Measurements from ENCODE around the gene ERO1B.
"Not testable (repeated sequence)": the region's sequence is repeated elsewhere in the genome, so short reads cannot be mapped to it uniquely, and the experiment has no call there.

Gene ERO1B, protein sequence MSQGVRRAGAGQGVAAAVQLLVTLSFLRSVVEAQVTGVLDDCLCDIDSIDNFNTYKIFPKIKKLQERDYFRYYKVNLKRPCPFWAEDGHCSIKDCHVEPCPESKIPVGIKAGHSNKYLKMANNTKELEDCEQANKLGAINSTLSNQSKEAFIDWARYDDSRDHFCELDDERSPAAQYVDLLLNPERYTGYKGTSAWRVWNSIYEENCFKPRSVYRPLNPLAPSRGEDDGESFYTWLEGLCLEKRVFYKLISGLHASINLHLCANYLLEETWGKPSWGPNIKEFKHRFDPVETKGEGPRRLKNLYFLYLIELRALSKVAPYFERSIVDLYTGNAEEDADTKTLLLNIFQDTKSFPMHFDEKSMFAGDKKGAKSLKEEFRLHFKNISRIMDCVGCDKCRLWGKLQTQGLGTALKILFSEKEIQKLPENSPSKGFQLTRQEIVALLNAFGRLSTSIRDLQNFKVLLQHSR

DNA sequence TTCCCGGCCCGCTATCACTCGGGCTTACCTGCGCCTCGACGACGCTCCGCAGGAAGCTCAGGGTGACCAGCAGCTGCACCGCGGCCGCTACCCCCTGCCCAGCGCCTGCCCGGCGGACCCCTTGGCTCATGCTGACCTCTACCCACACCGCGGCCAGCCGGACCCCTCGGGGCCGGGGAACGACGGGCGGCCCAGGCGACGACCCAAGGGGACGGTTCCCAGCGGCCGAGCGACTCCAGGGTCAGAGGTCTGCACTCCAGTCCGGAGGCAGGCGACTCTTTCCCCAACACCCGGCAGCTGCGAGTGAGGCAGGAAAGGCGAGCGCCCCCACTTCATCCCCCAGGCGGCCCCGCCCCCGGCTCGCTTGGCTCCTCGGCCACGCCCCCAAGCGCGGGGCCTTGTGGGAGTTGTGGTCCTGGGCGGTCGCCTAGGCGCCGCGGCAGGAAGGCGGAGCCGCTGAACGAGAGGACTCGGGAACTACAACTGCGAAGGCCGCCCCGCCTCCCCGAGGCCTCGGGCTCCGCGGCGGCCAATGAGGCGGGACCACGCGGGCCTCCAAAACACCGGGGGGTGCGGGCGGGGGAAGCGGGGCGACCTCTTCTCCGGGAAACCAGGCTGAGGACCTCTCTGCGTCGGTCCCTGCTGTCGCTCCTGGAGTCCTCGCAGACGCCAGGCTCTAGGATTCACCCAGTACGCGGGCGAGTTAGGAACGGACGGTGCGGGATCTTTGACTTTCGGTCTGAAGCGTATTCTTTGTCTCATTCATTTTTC is at the start of gene ERO1B:
ERO1B (minus strand) TSS at position 305 of the 771 bp plus-strand sequence; CDS start at position 130, 175 bp downstream.
- Histone ChIP-seq H3K4me2 (ENCODE audit: low read depth, low read length, poor library complexity, severe bottlenecking) (peak within 1 kb of the TSS; percentile 95), H3K9ac (ENCODE audit: low read depth, low read length, poor library complexity, severe bottlenecking) (peak within 1 kb of the TSS; percentile 79)

DNA sequence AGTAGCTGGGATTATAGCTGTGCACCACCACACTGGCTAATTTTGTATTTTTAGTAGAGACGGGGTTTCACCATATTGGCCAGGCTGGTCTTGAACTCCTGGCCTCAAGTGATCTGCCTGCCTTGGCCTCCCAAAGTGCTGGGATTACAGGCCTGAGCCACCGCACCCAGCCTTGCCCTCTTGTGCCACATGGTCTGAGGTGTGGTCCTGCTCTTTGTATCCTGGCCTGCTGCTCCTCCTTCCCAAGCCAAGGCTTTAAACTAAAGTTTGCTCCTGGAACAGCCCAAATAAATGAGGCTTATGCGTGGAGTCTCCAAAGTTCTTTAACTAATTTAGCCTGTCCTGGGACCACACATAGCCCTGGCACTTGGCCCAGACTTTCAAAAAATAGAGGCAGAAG is 49.7 kb upstream of the ERO1B start:
- not testable (repeated sequence) for H3K79me2 ChIP-seq (ENCODE audit: insufficient read depth, low read length); H3F3A ChIP-seq (ENCODE audit: low read depth); H3K9ac ChIP-seq (ENCODE audit: low read depth, low read length, poor library complexity, severe bottlenecking); H3K4me2 ChIP-seq (ENCODE audit: low read depth, low read length, poor library complexity, severe bottlenecking); H2AFZ ChIP-seq (ENCODE audit: low read length); H3K27me3 ChIP-seq (ENCODE audit: insufficient read depth, low read length, poor library complexity, severe bottlenecking); H3K9me2 ChIP-seq (replicated peaks; ENCODE audit: low read depth, low read length); H3K9me3 ChIP-seq (ENCODE audit: insufficient read depth, low read depth, low read length); H3K36me3 ChIP-seq (ENCODE audit: insufficient read depth, low read length); H3K4me3 ChIP-seq (ENCODE audit: low read length, poor library complexity, severe bottlenecking); H4K20me1 ChIP-seq (ENCODE audit: insufficient read depth, low read length, poor library complexity, severe bottlenecking); H3K4me1 ChIP-seq (ENCODE audit: insufficient read depth, low read length, poor library complexity, severe bottlenecking)

More for the DNA sequence above, at the start of gene ERO1B:
- Histone ChIP-seq H3K4me1 (ENCODE audit: insufficient read depth, low read length, poor library complexity, severe bottlenecking) (peaks cover 47% of the 10 kb centered on the region), H4K20me1 (ENCODE audit: insufficient read depth, low read length, poor library complexity, severe bottlenecking) (peaks cover 21% of the 10 kb centered on the region), H3K9me2 (replicated peaks; ENCODE audit: low read depth, low read length) (no peaks in the 10 kb centered on the region), H3K36me3 (ENCODE audit: insufficient read depth, low read length) (no peaks in the 10 kb centered on the region), H3K9me3 (ENCODE audit: insufficient read depth, low read depth, low read length) (no peaks in the 10 kb centered on the region), H3K27me3 (ENCODE audit: insufficient read depth, low read length, poor library complexity, severe bottlenecking) (no peaks in the 10 kb centered on the region), H3K4me3 (ENCODE audit: low read length, poor library complexity, severe bottlenecking) (peak within 1 kb of the TSS; percentile 95), H2AFZ (ENCODE audit: low read length) (peak within 1 kb of the TSS; percentile 94), H3K79me2 (ENCODE audit: insufficient read depth, low read length) (peaks cover 36% of the 10 kb centered on the region), H3F3A (ENCODE audit: low read depth) (peaks cover 3% of the 10 kb centered on the region)
- TF ChIP-seq, protein P1, sequence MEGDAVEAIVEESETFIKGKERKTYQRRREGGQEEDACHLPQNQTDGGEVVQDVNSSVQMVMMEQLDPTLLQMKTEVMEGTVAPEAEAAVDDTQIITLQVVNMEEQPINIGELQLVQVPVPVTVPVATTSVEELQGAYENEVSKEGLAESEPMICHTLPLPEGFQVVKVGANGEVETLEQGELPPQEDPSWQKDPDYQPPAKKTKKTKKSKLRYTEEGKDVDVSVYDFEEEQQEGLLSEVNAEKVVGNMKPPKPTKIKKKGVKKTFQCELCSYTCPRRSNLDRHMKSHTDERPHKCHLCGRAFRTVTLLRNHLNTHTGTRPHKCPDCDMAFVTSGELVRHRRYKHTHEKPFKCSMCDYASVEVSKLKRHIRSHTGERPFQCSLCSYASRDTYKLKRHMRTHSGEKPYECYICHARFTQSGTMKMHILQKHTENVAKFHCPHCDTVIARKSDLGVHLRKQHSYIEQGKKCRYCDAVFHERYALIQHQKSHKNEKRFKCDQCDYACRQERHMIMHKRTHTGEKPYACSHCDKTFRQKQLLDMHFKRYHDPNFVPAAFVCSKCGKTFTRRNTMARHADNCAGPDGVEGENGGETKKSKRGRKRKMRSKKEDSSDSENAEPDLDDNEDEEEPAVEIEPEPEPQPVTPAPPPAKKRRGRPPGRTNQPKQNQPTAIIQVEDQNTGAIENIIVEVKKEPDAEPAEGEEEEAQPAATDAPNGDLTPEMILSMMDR (conservative IDR thresholded peaks at IDR 0.05; ENCODE audit: low read length) = no peak
- no peak for TF ChIP-seq EZH2phosphoT487 (IDR thresholded peaks at IDR 0.05; ENCODE audit: borderline replicate concordance)

DNA sequence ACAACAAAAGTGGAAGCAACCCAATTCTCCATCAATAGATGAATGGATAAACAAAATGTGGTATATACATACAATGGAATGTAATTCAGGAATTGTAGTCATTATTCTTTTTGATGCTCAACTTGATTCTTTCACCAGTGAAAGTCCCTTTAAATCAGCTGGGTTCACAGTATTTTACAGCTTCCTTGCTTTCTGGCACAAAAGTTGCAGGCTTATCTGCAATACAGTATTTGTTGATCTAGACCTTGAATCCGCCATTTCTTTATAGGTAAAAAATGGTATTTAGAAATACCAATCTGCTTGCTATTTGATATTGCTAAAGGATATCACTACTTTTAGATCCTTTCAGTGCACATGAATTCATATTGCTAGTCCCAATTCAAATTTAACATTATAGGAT is 44.7 kb upstream of the ERO1B start:
- Histone ChIP-seq H3K36me3 (ENCODE audit: insufficient read depth, low read length) (no peaks in the 10 kb centered on the region), H3K9ac (ENCODE audit: low read depth, low read length, poor library complexity, severe bottlenecking) (no peak overlapping the region), H4K20me1 (ENCODE audit: insufficient read depth, low read length, poor library complexity, severe bottlenecking) (no peaks in the 10 kb centered on the region), H2AFZ (ENCODE audit: low read length) (no peak overlapping the region), H3K4me2 (ENCODE audit: low read depth, low read length, poor library complexity, severe bottlenecking) (no peak overlapping the region), H3K79me2 (ENCODE audit: insufficient read depth, low read length) (no peaks in the 10 kb centered on the region), H3K4me3 (ENCODE audit: low read length, poor library complexity, severe bottlenecking) (no peak overlapping the region), H3K4me1 (ENCODE audit: insufficient read depth, low read length, poor library complexity, severe bottlenecking) (no peaks in the 10 kb centered on the region), H3K9me3 (ENCODE audit: insufficient read depth, low read depth, low read length) (peaks cover 11% of the 10 kb centered on the region; the same call in 1 of the 2 replicates), H3K27me3 (ENCODE audit: insufficient read depth, low read length, poor library complexity, severe bottlenecking) (no peaks in the 10 kb centered on the region), H3K9me2 (replicated peaks; ENCODE audit: low read depth, low read length) (no peaks in the 10 kb centered on the region), H3F3A (ENCODE audit: low read depth) (no peaks in the 10 kb centered on the region)
- no peak for TF ChIP-seq EZH2phosphoT487 (IDR thresholded peaks at IDR 0.05; ENCODE audit: borderline replicate concordance)
- TF ChIP-seq, protein P1 (conservative IDR thresholded peaks at IDR 0.05; ENCODE audit: low read length) = no peak

Measured in Loucy (cell line).